ENCODE results near the gene COL4A2.

Gene COL4A2

GRCh38 chr13:110329798-110330461 is 22.8 kb downstream of the COL4A2 start:
- H3K27ac ChIP-seq (ENCODE audit: low read length): no peak overlapping the region
- H3K27me3 ChIP-seq (ENCODE audit: insufficient read depth, low read length): no peaks in the 10 kb centered on the region
- H3K4me3 ChIP-seq (ENCODE audit: low read length): no peak overlapping the region
- H3K36me3 ChIP-seq (ENCODE audit: insufficient read depth, low read depth, low read length): no peaks in the 10 kb centered on the region; the same call in 1 of the 2 replicates
- H3K4me1 ChIP-seq (ENCODE audit: insufficient read depth, low read length): peaks cover 28% of the 10 kb centered on the region
- H3K9ac ChIP-seq (ENCODE audit: low read depth, low read length): no peak overlapping the region
- no peaks in the 10 kb centered on the region for H3K9me3 ChIP-seq (ENCODE audit: insufficient read depth, low read depth, low read length)

DNA sequence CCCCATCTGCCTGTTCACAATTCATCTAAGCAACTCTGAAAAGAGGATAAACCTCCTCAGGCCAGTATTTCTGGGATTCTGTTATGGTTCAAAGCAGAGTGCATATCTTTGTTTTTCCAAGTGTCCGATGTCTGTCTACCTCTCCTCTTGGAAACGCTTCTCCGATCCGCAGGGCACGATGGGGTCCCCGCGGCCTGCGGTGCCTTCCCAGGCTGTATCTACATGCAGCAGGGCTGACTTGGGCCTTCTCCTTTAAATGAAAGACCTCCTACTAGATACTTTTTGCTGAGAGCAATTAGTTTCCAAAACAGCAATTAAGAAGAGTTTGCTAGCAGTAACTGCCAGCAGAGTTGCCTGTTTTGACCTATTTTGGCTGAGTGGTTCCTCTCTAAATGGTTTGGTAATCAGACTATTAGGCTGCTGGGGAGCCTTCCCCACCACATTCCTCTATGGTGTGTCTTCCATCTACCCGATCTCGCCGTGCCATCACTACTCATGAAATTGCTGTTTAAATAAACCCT is 23.5 kb downstream of the COL4A2 start:
- Histone ChIP-seq H3K27ac (ENCODE audit: low read length) (no peak overlapping the region), H3K27me3 (ENCODE audit: insufficient read depth, low read length) (no peaks in the 10 kb centered on the region), H3K36me3 (ENCODE audit: insufficient read depth, low read depth, low read length) (no peaks in the 10 kb centered on the region; the same call in 1 of the 2 replicates), H3K4me3 (ENCODE audit: low read length) (no peak overlapping the region), H3K9me3 (ENCODE audit: insufficient read depth, low read depth, low read length) (no peaks in the 10 kb centered on the region), H3K9ac (ENCODE audit: low read depth, low read length) (no peak overlapping the region), H3K4me1 (ENCODE audit: insufficient read depth, low read length) (peaks cover 28% of the 10 kb centered on the region)

DNA sequence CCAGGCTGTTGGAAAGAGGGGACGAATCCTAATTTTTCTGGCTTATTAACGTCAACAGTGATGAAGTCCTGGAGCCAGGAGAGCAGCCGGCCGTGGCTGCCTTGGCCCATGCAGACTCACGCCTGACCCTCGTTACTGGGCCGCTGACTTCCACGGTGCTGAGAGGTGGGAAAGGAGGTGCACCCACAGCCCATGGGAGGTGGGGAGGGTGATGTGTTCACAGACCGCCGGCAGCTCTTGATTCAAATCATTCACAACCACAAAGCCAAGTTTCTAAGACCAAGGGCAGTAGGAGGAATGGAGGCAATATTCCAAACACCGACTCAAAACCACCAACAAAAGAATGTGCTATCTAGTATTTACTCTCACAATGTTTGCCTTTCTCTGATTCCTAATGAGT is 24.3 kb downstream of the COL4A2 start:
- Histone ChIP-seq H3K9ac (ENCODE audit: low read depth, low read length) (no peak overlapping the region), H3K36me3 (ENCODE audit: insufficient read depth, low read depth, low read length) (no peaks in the 10 kb centered on the region; the same call in 1 of the 2 replicates), H3K4me3 (ENCODE audit: low read length) (no peak overlapping the region), H3K4me1 (ENCODE audit: insufficient read depth, low read length) (peaks cover 23% of the 10 kb centered on the region), H3K9me3 (ENCODE audit: insufficient read depth, low read depth, low read length) (no peaks in the 10 kb centered on the region), H3K27me3 (ENCODE audit: insufficient read depth, low read length) (no peaks in the 10 kb centered on the region), H3K27ac (ENCODE audit: low read length) (no peak overlapping the region)

DNA sequence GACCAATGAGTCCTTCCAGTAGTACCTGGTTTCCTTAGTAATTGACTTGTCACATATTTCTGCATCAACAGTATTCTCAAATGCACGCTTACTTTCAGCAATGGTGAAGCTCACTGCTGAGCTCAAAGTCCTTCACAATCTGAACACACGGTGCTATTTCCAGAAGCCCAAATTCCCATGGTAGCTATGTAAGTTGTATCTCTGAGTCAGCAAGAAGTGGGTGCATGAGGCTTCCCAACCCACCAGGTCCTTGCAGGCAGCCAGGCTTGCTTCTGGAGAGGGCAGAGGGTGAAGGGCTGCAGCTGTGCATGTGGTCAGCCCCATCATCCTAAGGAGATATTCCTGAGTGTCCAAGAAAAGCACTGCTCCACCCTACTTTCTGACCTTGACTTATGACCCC is 25.7 kb downstream of the COL4A2 start:
- Histone ChIP-seq H3K27me3 (ENCODE audit: insufficient read depth, low read length) (no peaks in the 10 kb centered on the region), H3K27ac (ENCODE audit: low read length) (no peak overlapping the region), H3K9me3 (ENCODE audit: insufficient read depth, low read depth, low read length) (no peaks in the 10 kb centered on the region), H3K4me3 (ENCODE audit: low read length) (no peak overlapping the region), H3K9ac (ENCODE audit: low read depth, low read length) (no peak overlapping the region), H3K4me1 (ENCODE audit: insufficient read depth, low read length) (peaks cover 11% of the 10 kb centered on the region), H3K36me3 (ENCODE audit: insufficient read depth, low read depth, low read length) (no peaks in the 10 kb centered on the region; the same call in 1 of the 2 replicates)

GRCh38 chr13:110333837-110334236 is 26.8 kb downstream of the COL4A2 start:
- peaks cover 17% of the 10 kb centered on the region for H3K4me1 ChIP-seq (ENCODE audit: insufficient read depth, low read length)
- H3K36me3 ChIP-seq (ENCODE audit: insufficient read depth, low read depth, low read length): no peaks in the 10 kb centered on the region
- no peak overlapping the region for H3K4me3 ChIP-seq (ENCODE audit: low read length)
- no peaks in the 10 kb centered on the region for H3K27me3 ChIP-seq (ENCODE audit: insufficient read depth, low read length)
- H3K9ac ChIP-seq (ENCODE audit: low read depth, low read length): no peak overlapping the region
- no peak overlapping the region for H3K27ac ChIP-seq (ENCODE audit: low read length)
- H3K9me3 ChIP-seq (ENCODE audit: insufficient read depth, low read depth, low read length): no peaks in the 10 kb centered on the region

DNA sequence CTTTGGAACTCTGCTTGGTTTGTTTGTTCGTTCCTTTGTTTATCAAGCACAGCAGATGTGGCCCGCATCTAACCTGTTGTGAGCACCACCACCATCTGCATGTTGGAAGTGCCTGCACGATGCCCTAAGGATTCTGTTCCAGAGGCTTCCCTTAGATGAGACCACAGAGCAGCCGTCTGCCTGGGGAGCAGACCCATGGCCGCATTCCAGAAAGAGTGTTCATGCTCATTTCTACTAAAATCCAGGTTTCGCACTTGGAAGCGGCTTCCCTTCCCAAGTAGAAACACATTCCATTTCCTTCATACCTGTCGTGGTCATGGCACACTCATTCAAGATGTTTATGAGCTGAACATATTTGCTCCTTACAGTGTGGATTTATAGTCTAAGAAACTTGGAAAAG is 27.2 kb downstream of the COL4A2 start:
- Histone ChIP-seq H3K4me3 (ENCODE audit: low read length) (no peak overlapping the region), H3K9ac (ENCODE audit: low read depth, low read length) (no peak overlapping the region), H3K36me3 (ENCODE audit: insufficient read depth, low read depth, low read length) (no peaks in the 10 kb centered on the region), H3K27me3 (ENCODE audit: insufficient read depth, low read length) (no peaks in the 10 kb centered on the region), H3K4me1 (ENCODE audit: insufficient read depth, low read length) (peaks cover 17% of the 10 kb centered on the region), H3K9me3 (ENCODE audit: insufficient read depth, low read depth, low read length) (no peaks in the 10 kb centered on the region), H3K27ac (ENCODE audit: low read length) (no peak overlapping the region)

GRCh38 chr13:110334841-110335490 is 27.9 kb downstream of the COL4A2 start:
- Histone ChIP-seq H3K9ac (ENCODE audit: low read depth, low read length) (no peak overlapping the region), H3K27me3 (ENCODE audit: insufficient read depth, low read length) (no peaks in the 10 kb centered on the region), H3K4me1 (ENCODE audit: insufficient read depth, low read length) (peaks cover 11% of the 10 kb centered on the region), H3K4me3 (ENCODE audit: low read length) (no peak overlapping the region), H3K27ac (ENCODE audit: low read length) (no peak overlapping the region), H3K36me3 (ENCODE audit: insufficient read depth, low read depth, low read length) (no peaks in the 10 kb centered on the region), H3K9me3 (ENCODE audit: insufficient read depth, low read depth, low read length) (no peaks in the 10 kb centered on the region)

GRCh38 chr13:110336108-110336507 is 29.0 kb downstream of the COL4A2 start:
- Histone ChIP-seq H3K9me3 (ENCODE audit: insufficient read depth, low read depth, low read length) (no peaks in the 10 kb centered on the region), H3K4me1 (ENCODE audit: insufficient read depth, low read length) (peaks cover 18% of the 10 kb centered on the region), H3K36me3 (ENCODE audit: insufficient read depth, low read depth, low read length) (no peaks in the 10 kb centered on the region)

DNA sequence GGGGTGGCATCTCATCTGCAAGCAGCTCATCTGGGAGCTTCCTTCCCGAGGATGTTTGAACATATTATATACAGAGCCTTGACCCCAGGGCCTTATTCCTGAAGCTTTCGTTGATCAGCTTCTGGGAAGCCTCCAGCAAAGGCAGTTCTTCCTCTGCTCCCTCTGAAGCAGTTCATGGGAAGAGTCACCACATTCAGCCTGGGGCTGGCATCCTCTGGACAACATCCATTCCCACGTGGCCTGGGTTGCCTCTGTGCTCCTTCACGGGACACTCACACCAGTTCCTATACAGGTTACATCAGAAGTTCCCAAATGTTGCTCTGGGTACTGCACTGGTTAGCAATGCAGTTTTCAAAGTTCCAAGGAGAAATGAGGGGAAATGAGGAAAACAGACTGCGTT is 29.6 kb downstream of the COL4A2 start:
- Histone ChIP-seq H3K9ac (ENCODE audit: low read depth, low read length) (no peak overlapping the region), H3K9me3 (ENCODE audit: insufficient read depth, low read depth, low read length) (no peaks in the 10 kb centered on the region), H3K4me1 (ENCODE audit: insufficient read depth, low read length) (peaks cover 24% of the 10 kb centered on the region), H3K36me3 (ENCODE audit: insufficient read depth, low read depth, low read length) (no peaks in the 10 kb centered on the region), H3K27ac (ENCODE audit: low read length) (no peak overlapping the region), H3K4me3 (ENCODE audit: low read length) (no peak overlapping the region), H3K27me3 (ENCODE audit: insufficient read depth, low read length) (no peaks in the 10 kb centered on the region)

More at GRCh38 chr13:110336108-110336507, 29.0 kb downstream of the COL4A2 start:
- Histone ChIP-seq H3K9ac (ENCODE audit: low read depth, low read length) (no peak overlapping the region), H3K4me3 (ENCODE audit: low read length) (no peak overlapping the region), H3K27ac (ENCODE audit: low read length) (no peak overlapping the region), H3K27me3 (ENCODE audit: insufficient read depth, low read length) (no peaks in the 10 kb centered on the region)

- H3K27ac ChIP-seq (ENCODE audit: low read length): no peak overlapping the region
- H3K9ac ChIP-seq (ENCODE audit: low read depth, low read length): no peak overlapping the region
Observed at GRCh38 chr13:110337247-110337646, 30.2 kb downstream of the COL4A2 start.

DNA sequence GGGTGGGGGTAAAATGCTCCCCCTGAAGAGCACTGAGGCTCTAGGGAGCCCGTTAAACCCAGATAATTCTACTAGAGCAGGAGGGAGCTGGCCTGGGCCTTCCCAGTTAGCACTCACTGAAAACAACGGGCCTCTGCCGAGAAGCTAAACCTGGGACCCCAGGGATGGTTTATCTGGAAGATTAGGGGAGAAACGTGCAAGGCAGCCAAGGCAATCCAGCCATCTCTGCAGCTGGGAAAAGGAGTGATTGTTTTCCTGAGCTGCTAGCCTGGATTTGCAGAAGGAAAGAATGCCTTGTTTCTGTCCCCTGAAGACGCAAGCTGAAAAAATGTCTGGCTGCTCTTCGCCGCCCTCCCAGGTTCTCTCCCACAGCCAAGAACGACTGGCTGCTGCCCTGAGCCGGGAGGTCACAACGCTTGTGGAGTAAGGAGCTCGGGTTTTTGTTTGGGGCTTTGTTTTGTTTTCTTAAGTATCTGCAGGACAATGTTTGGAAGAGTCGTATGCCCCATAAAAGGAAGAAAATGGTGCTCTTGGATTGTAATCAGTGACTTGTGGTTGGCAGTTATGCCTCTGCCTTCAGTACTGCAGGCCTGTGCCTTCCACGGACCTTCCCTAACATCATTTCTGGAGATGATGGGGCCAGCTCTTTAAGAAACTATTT is 31.5 kb downstream of the COL4A2 start:
- H3K36me3 ChIP-seq (ENCODE audit: insufficient read depth, low read depth, low read length): no peaks in the 10 kb centered on the region
- peaks cover 37% of the 10 kb centered on the region for H3K4me1 ChIP-seq (ENCODE audit: insufficient read depth, low read length)
- no peak overlapping the region for H3K4me3 ChIP-seq (ENCODE audit: low read length)
- no peaks in the 10 kb centered on the region for H3K27me3 ChIP-seq (ENCODE audit: insufficient read depth, low read length)
- H3K9me3 ChIP-seq (ENCODE audit: insufficient read depth, low read depth, low read length): no peaks in the 10 kb centered on the region
- H3K9ac ChIP-seq (ENCODE audit: low read depth, low read length): peak overlapping the region; percentile 39; the same call in 1 of the 2 replicates
- H3K27ac ChIP-seq (ENCODE audit: low read length): no peak overlapping the region

More at GRCh38 chr13:110337247-110337646, 30.2 kb downstream of the COL4A2 start:
- no peaks in the 10 kb centered on the region for H3K27me3 ChIP-seq (ENCODE audit: insufficient read depth, low read length)
- no peaks in the 10 kb centered on the region for H3K36me3 ChIP-seq (ENCODE audit: insufficient read depth, low read depth, low read length)
- H3K9me3 ChIP-seq (ENCODE audit: insufficient read depth, low read depth, low read length): no peaks in the 10 kb centered on the region
- H3K4me3 ChIP-seq (ENCODE audit: low read length): no peak overlapping the region
- peaks cover 29% of the 10 kb centered on the region for H3K4me1 ChIP-seq (ENCODE audit: insufficient read depth, low read length)

All from iPS-20b (cell line).